HG03135 (cell line): ENCODE data around the gene ATP8A2.
"Not testable (repeated sequence)": the region's sequence is repeated elsewhere in the genome, so short reads cannot be mapped to it uniquely, and the experiment has no call there.

ENCODE experiments used
- ATAC-seq: cut with Tn5 transposase; IDR thresholded peaks from one replicate; pipeline ENCODE4 v1.9.1; 2021; ENCODE audit warnings: mild to moderate bottlenecking, moderate library complexity; ENCODE audit not compliant: unreplicated experiment

ATP8A2 gene

GRCh38 chr13:26053418-26053980 is 681.7 kb downstream of the ATP8A2 start:
- no peak for ATAC-seq

GRCh38 chr13:26054896-26055295 is 683.1 kb downstream of the ATP8A2 start:
- no peak for ATAC-seq

- ATAC-seq = no peak
Observed at GRCh38 chr13:26058704-26059103, 686.9 kb downstream of the ATP8A2 start.

- ATAC-seq = no peak
Observed at GRCh38 chr13:26060357-26060756, 688.6 kb downstream of the ATP8A2 start.

GRCh38 chr13:26061256-26061655 is 689.5 kb downstream of the ATP8A2 start:
- ATAC-seq = no peak

GRCh38 chr13:26061947-26062346 is 690.2 kb downstream of the ATP8A2 start:
- no peak for ATAC-seq

- no peak for ATAC-seq
Observed at GRCh38 chr13:26062853-26063444, 691.2 kb downstream of the ATP8A2 start.

GRCh38 chr13:26066492-26066891 is 694.7 kb downstream of the ATP8A2 start:
- not testable (repeated sequence) for ATAC-seq

- no peak for ATAC-seq
Observed at GRCh38 chr13:26067601-26068000, 695.8 kb downstream of the ATP8A2 start.

GRCh38 chr13:26068372-26068771 is 696.6 kb downstream of the ATP8A2 start:
- ATAC-seq = not testable (repeated sequence)

- not testable (repeated sequence) for ATAC-seq
Observed at GRCh38 chr13:26069642-26070041, 697.9 kb downstream of the ATP8A2 start.

GRCh38 chr13:26071691-26072090 is 699.9 kb downstream of the ATP8A2 start:
- no peak for ATAC-seq

GRCh38 chr13:26072335-26072734 is 700.6 kb downstream of the ATP8A2 start:
- ATAC-seq = not testable (repeated sequence)

- ATAC-seq = no peak
Observed at GRCh38 chr13:26074706-26075105, 702.9 kb downstream of the ATP8A2 start.
